Left lung (tissue), 14 donors: Measurements from ENCODE around the gene MDM4. TPM values are rescaled to one million over a fixed set of nuclear protein-coding genes. Genes with fewer than 3 reads are reported as not detected.

ENCODE experiments used
- ATAC-seq: fragments of 200-7000 bp; cut with Tn5 transposase; one replicate; pipeline ENCODE4 v1.9.1; 2020; ENCODE audit warnings: moderate library complexity
- DNase-seq, 4 donors: peaks; one replicate each; pipeline ENCODE4 v3.0.0-alpha.2; 2013 to 2020
- H3K27ac ChIP-seq, 2 donors: fragments of 200-600 bp; sonication (generic) in 1 of 2; one replicate each; pipeline versions ENCODE4 v1.5.0 to v1.8.0; 2020 to 2021
- H3K27me3 ChIP-seq, 2 donors: fragments of 200-600 bp; sonication (generic) in 1 of 2; one replicate each; pipeline versions ENCODE4 v1.5.0 to v1.8.0; 2020 to 2021
- H3K36me3 ChIP-seq, 2 donors: fragments of 200-600 bp; sonication (generic) in 1 of 2; one replicate each; pipeline versions ENCODE4 v1.5.0 to v1.8.0; 2020 to 2021
- H3K4me1 ChIP-seq, 2 donors: fragments of 200-600 bp; one replicate each; pipeline ENCODE4 v1.8.0; 2021
- H3K4me3 ChIP-seq, 2 donors: fragments of 200-600 bp; sonication (generic) in 1 of 2; one replicate each; pipeline versions ENCODE4 v1.5.0 to v1.8.0; 2020 to 2021; ENCODE audit warnings: mild to moderate bottlenecking in 1 of 2
- H3K9me3 ChIP-seq, 2 donors: fragments of 200-600 bp; sonication (generic) in 1 of 2; one replicate each; pipeline versions ENCODE4 v1.5.0 to v1.8.0; 2020 to 2021
- intact Hi-C, 2 donors: fragments of 100-400 bp; cut with DNase I; formaldehyde crosslinking; loops; one replicate each; pipeline versions ENCODE4 v1.11.2 to v1.14.2; 2022
- long read RNA-seq, 12 donors: library from polyadenylated mRNA in 2 of 12; unstranded in 2 of 12; transcript quantifications; one replicate each; pipeline ENCODE4 v2.0.0 and lab custom pipeline, GENCODE V29; 2019 to 2026
- polyA plus RNA-seq, 6 donors: library from polyadenylated mRNA; unstranded; fragments of 120-200 nt; gene quantifications; one replicate each; pipeline ENCODE4 v1.2.1, GENCODE V29; 2013; ENCODE audit not compliant: insufficient read length in 6 of 6
- total RNA-seq, 2 donors: library from RNA; stranded (reverse); fragmentation: NEBNext Ultra II Directional; extraction: Animal tissue kit (Norgen Biotek cat#: 25700); gene quantifications; one replicate each; pipeline ENCODE4 v1.2.1, GENCODE V29; 2021
- TF ChIP-seq, protein P1 (sequence below), 2 donors: fragments of 200-600 bp; sonication (generic) in 1 of 2; IDR thresholded peaks; one replicate each; pipeline versions ENCODE4 v1.5.0 to v1.8.0; 2021; ENCODE audit warnings: antibody characterized with exemption in 2 of 2
- donor health status: DM: no; HTN: yes; CAD: no.
- donor health status: DM: no; HTN: no; CAD: no.

The MDM4 gene, protein sequence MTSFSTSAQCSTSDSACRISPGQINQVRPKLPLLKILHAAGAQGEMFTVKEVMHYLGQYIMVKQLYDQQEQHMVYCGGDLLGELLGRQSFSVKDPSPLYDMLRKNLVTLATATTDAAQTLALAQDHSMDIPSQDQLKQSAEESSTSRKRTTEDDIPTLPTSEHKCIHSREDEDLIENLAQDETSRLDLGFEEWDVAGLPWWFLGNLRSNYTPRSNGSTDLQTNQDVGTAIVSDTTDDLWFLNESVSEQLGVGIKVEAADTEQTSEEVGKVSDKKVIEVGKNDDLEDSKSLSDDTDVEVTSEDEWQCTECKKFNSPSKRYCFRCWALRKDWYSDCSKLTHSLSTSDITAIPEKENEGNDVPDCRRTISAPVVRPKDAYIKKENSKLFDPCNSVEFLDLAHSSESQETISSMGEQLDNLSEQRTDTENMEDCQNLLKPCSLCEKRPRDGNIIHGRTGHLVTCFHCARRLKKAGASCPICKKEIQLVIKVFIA
- total RNA-seq (10 to 100 TPM; 46.7 to 82.1 TPM), polyA plus RNA-seq (10 to 100 TPM; 53.9 to 93.0 (median 77.9) TPM)
- long read RNA-seq, donor 1, full-length matches to known transcripts: 3 of 3 reads
- long read RNA-seq, donor 1, partial matches to known transcripts: 0 of 3 reads
- long read RNA-seq, donor 1, other reads (novel, unspliced or antisense): 0 of 3 reads
- long read RNA-seq, donor 2, full-length matches to known transcripts: 6 of 6 reads
- long read RNA-seq, donor 2, partial matches to known transcripts: 0 of 6 reads
- long read RNA-seq, donor 2, other reads (novel, unspliced or antisense): 0 of 6 reads
- long read RNA-seq, donor 3, full-length matches to known transcripts: 2 of 2 reads
- long read RNA-seq, donor 3, partial matches to known transcripts: 0 of 2 reads
- long read RNA-seq, donor 3, other reads (novel, unspliced or antisense): 0 of 2 reads
- long read RNA-seq, donor 4, full-length matches to known transcripts: 3 of 9 reads
- long read RNA-seq, donor 4, partial matches to known transcripts: 0 of 9 reads
- long read RNA-seq, donor 4, other reads (novel, unspliced or antisense): 6 of 9 reads
- long read RNA-seq, donor 5, full-length matches to known transcripts: 2 of 2 reads
- long read RNA-seq, donor 5, partial matches to known transcripts: 0 of 2 reads
- long read RNA-seq, donor 5, other reads (novel, unspliced or antisense): 0 of 2 reads
- long read RNA-seq, donor 6, full-length matches to known transcripts: 3 of 3 reads
- long read RNA-seq, donor 6, partial matches to known transcripts: 0 of 3 reads
- long read RNA-seq, donor 6, other reads (novel, unspliced or antisense): 0 of 3 reads
- long read RNA-seq, donor 7: 0 reads
- long read RNA-seq, donor 8, full-length matches to known transcripts: 8 of 8 reads
- long read RNA-seq, donor 8, partial matches to known transcripts: 0 of 8 reads
- long read RNA-seq, donor 8, other reads (novel, unspliced or antisense): 0 of 8 reads
- long read RNA-seq, donor 9: 0 reads
- long read RNA-seq, donor 10, full-length matches to known transcripts: 2 of 5 reads
- long read RNA-seq, donor 10, partial matches to known transcripts: 0 of 5 reads
- long read RNA-seq, donor 10, other reads (novel, unspliced or antisense): 3 of 5 reads
- long read RNA-seq, donor 11: 0 reads
- long read RNA-seq, donor 12: 0 reads

DNA sequence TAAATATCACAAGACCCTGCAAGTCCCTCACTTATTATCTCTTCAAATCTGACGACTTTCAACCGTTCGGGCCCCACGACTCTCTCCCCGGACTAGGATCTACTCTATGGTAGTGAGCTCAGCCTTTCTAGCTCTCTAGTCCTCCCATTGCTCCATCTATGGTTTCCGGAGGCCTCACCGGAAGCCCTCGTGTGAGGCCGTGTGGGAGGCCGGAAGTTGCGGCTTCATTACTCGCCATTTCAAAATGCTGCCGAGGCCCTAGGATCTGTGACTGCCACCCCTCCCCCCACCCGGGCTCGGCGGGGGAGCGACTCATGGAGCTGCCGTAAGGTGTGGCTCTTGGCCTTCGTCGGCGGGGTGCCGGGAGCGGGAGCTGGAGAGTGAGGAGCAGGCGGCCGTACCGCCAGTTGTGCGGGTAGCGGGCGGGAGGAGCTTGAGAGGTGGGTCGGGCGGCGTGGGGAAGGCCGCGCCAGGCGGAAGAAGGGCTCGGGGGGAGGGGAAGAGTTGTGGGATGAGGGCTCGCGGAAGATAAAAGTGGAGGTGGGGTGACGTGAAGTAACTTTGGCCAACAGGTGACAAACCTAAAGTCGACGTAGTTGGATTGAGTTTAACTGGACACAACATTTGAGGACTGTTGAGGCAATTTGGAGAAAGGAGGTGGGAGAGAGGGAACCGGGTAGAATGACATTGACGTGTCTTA lies at the start of gene MDM4:
Gene MDM4, plus strand, starts transcription at position 227 of the 700 bp plus-strand sequence. CDS start 9,113 bp downstream, outside the sequence.
- DNase-seq (peak; percentile 93 to 96 (median 94)), ATAC-seq (peak; percentile 96)
- TF ChIP-seq, protein P1, sequence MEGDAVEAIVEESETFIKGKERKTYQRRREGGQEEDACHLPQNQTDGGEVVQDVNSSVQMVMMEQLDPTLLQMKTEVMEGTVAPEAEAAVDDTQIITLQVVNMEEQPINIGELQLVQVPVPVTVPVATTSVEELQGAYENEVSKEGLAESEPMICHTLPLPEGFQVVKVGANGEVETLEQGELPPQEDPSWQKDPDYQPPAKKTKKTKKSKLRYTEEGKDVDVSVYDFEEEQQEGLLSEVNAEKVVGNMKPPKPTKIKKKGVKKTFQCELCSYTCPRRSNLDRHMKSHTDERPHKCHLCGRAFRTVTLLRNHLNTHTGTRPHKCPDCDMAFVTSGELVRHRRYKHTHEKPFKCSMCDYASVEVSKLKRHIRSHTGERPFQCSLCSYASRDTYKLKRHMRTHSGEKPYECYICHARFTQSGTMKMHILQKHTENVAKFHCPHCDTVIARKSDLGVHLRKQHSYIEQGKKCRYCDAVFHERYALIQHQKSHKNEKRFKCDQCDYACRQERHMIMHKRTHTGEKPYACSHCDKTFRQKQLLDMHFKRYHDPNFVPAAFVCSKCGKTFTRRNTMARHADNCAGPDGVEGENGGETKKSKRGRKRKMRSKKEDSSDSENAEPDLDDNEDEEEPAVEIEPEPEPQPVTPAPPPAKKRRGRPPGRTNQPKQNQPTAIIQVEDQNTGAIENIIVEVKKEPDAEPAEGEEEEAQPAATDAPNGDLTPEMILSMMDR (IDR thresholded peaks at IDR 0.05): no peak
- Histone ChIP-seq H3K36me3 (peaks cover 0 to 8% of the 10 kb centered on the region in 2 donors), H3K9me3 (no peaks in the 10 kb centered on the region), H3K4me3 (peak within 1 kb of the TSS; percentile 44 to 59), H3K27ac (peak within 1 kb of the TSS; percentile 89 to 99), H3K4me1 (peaks cover 19 to 83% of the 10 kb centered on the region in 2 donors), H3K27me3 (no peaks in the 10 kb centered on the region)
- intact Hi-C loops: no loop called here

DNA sequence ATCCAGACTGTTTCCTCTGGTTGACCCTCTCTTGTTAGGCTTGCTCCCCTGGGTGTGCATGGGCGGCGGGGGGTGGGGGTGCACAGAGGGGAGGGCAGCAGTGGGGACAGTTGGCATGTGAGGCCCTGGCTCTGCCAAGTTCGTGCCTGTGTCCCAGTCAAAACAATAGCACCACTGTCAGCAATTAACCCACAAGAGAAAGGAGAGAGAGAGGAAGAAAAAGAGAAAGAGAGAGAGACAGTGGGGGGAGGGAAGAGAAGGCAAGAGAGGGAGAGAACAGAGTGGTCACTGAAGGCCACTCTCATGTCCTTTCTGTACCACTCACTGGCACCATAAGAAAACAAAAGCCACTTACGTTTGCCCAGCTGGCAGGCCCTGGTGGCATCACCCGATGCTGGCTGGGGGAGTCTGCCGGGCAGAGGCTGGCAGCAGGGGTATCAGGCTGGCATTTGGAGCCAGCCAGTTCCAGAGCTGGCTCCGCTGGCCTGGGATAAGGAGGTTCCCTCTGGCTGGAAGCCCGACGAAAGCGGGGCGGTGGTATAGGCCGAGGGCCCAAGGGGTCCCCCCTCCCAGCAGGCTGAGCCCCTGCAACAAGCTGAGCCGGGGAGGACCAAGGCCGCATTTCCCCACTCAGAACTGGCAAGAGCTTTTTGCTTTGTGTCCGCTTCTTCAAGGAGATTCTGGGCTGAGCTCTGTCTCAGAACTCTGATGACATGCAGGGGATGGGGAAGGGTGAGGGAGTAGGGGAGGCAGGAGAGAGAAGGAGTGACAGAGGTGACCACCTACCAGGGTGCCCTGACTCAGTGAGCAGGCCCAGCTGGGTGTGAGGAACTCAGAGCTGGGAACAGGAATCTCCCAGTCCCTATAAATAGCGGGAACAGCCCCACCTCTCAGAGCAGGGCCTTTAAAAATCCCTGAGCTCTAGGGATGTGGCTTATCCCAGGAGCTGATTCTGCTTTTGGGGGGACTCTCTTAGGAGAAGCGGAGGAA lies 49.5 kb upstream of the MDM4 start:
- no peak overlapping the region for H3K4me3 ChIP-seq
- intact Hi-C loops: no loop called here
- H3K9me3 ChIP-seq: no peaks in the 10 kb centered on the region
- ATAC-seq (no peak), DNase-seq (no peak)
- TF ChIP-seq, protein P1 (IDR thresholded peaks at IDR 0.05): no peak
- peaks cover 0 to 16% of the 10 kb centered on the region in 2 donors for H3K36me3 ChIP-seq
- peaks cover 0 to 37% of the 10 kb centered on the region in 2 donors for H3K4me1 ChIP-seq
- no peaks in the 10 kb centered on the region for H3K27me3 ChIP-seq
- H3K27ac ChIP-seq: peak overlapping the region; percentile 71 to 73

DNA sequence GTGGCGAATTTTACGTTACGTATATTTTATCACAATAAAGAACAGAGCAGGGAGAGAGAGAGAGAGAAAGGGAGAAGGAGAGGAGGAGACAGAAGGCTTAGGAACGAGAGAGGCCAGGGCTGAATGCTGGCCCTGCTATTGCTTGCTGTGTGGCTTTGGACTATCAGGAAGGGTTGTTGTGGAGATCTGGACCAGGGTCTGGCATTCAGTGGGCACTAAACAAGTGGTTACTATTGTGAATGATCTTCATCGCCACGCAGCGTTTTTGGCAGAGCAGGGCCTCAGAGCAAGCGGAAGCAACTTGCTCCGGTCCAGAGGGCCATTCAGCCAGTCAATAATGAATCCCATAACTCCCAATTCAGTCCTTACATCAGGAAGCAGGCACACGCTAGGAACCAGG lies 48.0 kb upstream of the MDM4 start:
- peaks cover 0 to 16% of the 10 kb centered on the region in 2 donors for H3K36me3 ChIP-seq
- no peaks in the 10 kb centered on the region for H3K27me3 ChIP-seq
- TF ChIP-seq, protein P1 (IDR thresholded peaks at IDR 0.05): no peak
- peaks cover 0 to 22% of the 10 kb centered on the region in 2 donors for H3K4me1 ChIP-seq
- intact Hi-C loops: no loop called here
- no peaks in the 10 kb centered on the region for H3K9me3 ChIP-seq
- no peak for ATAC-seq
- DNase-seq: no peak
- peak overlapping the region in 1 of 2 donors; percentile 40 for H3K27ac ChIP-seq
- no peak overlapping the region for H3K4me3 ChIP-seq
